ENCODE data around the gene TOR1A.

DNA sequence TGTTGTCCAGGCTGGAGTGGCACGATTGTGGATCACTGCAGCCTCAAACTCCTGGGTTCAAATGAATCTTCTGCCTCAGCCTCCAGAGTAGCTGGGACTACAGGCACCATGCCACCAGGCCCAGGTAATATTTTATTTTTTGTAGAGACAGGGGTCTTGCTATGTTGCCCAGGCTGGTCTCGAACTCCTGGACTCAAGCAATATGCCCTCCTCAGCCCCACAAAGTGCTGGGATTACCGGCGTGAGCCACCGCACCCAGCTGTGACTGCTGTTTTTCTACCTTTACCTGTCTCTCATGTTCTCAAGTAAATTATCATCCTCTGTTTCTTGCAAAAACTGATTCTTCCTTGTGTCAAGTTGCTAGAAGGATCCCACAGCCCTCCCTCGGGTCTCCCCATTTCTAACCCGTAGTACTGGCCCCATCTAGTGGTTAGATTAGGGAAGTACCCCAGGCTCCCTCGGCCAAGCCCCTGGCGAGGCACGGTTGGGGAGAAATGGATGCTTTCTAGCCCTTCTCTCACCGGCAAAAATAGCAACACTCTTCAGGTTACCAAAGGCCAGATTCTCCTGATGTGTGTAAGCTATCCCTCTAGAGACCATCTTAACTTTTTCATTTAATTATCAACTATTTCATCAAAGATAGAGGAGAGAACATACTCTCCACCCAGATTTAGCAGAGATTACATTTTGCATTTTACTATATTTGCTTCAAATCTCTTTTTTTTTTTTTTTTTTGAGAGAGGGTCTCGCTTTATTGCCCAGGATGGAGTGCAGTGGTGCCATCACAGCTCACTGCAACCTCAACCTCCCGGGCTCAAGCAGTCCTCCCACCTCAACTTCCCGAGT lies 40.2 kb downstream of the TOR1A start:
- TF ChIP-seq POLR2A (IDR thresholded peaks at IDR 0.05; ENCODE audit: borderline replicate concordance, extremely low read depth, insufficient read depth, insufficient read length) (no peak), CTCF (IDR thresholded peaks at IDR 0.05 in 2 of 3, conservative IDR thresholded peaks at IDR 0.05 in 1 of 3; ENCODE audit: borderline replicate concordance in 1 of 3, insufficient read depth in 1 of 3, low read depth in 2 of 3, low read length in 2 of 3) (peak in 2 of 3 experiments; percentile 91 to 95; a peak in 4 of 6 replicates), EZH2phosphoT487 (IDR thresholded peaks at IDR 0.05; ENCODE audit: borderline replicate concordance) (no peak), EZH2 (IDR thresholded peaks at IDR 0.05) (no peak), YY1 (IDR thresholded peaks at IDR 0.05; ENCODE audit: extremely low read depth, insufficient replicate concordance, low read depth, low read length) (no peak), EGR1 (IDR thresholded peaks at IDR 0.05; ENCODE audit: low read depth) (no peak), SP1 (IDR thresholded peaks at IDR 0.05; ENCODE audit: low read depth) (no peak), RAD21 (IDR thresholded peaks at IDR 0.05; ENCODE audit: low read depth) (no peak), SIN3A (IDR thresholded peaks at IDR 0.05; ENCODE audit: low read depth) (no peak), POLR2AphosphoS5 (IDR thresholded peaks at IDR 0.05; ENCODE audit: low read depth, low read length) (no peak)
- TF ChIP-seq, protein P1, sequence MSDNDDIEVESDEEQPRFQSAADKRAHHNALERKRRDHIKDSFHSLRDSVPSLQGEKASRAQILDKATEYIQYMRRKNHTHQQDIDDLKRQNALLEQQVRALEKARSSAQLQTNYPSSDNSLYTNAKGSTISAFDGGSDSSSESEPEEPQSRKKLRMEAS (IDR thresholded peaks at IDR 0.05): no peak
- TF ChIP-seq, protein P2, sequence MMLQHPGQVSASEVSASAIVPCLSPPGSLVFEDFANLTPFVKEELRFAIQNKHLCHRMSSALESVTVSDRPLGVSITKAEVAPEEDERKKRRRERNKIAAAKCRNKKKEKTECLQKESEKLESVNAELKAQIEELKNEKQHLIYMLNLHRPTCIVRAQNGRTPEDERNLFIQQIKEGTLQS (IDR thresholded peaks at IDR 0.05): no peak
